ENCODE measurements around the gene ASAH2.
"Not testable (repeated sequence)": the region's sequence is repeated elsewhere in the genome, so short reads cannot be mapped to it uniquely, and the experiment has no call there.

DNA sequence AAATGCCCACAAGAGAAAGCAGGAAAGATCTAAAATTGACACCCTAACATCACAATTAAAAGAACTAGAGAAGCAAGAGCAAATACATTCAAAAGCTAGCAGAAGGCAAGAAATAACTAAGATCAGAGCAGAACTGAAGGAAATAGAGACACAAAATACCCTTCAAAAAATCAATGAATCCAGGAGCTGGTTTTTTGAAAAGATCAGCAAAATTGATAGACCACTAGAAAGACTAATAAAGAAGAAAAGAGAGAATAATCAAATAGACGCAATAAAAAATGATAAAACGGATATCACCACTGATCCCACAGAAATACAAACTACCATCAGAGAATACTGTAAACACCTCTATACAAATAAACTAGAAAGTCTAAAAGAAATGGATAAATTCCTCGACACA is 16.6 kb upstream of the ASAH2 start:
- TF ChIP-seq, protein P1, sequence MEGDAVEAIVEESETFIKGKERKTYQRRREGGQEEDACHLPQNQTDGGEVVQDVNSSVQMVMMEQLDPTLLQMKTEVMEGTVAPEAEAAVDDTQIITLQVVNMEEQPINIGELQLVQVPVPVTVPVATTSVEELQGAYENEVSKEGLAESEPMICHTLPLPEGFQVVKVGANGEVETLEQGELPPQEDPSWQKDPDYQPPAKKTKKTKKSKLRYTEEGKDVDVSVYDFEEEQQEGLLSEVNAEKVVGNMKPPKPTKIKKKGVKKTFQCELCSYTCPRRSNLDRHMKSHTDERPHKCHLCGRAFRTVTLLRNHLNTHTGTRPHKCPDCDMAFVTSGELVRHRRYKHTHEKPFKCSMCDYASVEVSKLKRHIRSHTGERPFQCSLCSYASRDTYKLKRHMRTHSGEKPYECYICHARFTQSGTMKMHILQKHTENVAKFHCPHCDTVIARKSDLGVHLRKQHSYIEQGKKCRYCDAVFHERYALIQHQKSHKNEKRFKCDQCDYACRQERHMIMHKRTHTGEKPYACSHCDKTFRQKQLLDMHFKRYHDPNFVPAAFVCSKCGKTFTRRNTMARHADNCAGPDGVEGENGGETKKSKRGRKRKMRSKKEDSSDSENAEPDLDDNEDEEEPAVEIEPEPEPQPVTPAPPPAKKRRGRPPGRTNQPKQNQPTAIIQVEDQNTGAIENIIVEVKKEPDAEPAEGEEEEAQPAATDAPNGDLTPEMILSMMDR (IDR thresholded peaks at IDR 0.05; ENCODE audit: poor library complexity, severe bottlenecking), result not testable (repeated sequence)
- not testable (repeated sequence) for TF ChIP-seq EZH2 (IDR thresholded peaks at IDR 0.05; ENCODE audit: borderline replicate concordance, insufficient read depth, low read length, poor library complexity, severe bottlenecking); EP300 (conservative IDR thresholded peaks at IDR 0.05; ENCODE audit: poor library complexity, severe bottlenecking); POLR2AphosphoS5 (IDR thresholded peaks at IDR 0.05); SMC3 (conservative IDR thresholded peaks at IDR 0.05; ENCODE audit: poor library complexity); TAF1 (IDR thresholded peaks at IDR 0.05; ENCODE audit: low read depth); RAD21 (conservative IDR thresholded peaks at IDR 0.05)
- TF ChIP-seq, protein P2, sequence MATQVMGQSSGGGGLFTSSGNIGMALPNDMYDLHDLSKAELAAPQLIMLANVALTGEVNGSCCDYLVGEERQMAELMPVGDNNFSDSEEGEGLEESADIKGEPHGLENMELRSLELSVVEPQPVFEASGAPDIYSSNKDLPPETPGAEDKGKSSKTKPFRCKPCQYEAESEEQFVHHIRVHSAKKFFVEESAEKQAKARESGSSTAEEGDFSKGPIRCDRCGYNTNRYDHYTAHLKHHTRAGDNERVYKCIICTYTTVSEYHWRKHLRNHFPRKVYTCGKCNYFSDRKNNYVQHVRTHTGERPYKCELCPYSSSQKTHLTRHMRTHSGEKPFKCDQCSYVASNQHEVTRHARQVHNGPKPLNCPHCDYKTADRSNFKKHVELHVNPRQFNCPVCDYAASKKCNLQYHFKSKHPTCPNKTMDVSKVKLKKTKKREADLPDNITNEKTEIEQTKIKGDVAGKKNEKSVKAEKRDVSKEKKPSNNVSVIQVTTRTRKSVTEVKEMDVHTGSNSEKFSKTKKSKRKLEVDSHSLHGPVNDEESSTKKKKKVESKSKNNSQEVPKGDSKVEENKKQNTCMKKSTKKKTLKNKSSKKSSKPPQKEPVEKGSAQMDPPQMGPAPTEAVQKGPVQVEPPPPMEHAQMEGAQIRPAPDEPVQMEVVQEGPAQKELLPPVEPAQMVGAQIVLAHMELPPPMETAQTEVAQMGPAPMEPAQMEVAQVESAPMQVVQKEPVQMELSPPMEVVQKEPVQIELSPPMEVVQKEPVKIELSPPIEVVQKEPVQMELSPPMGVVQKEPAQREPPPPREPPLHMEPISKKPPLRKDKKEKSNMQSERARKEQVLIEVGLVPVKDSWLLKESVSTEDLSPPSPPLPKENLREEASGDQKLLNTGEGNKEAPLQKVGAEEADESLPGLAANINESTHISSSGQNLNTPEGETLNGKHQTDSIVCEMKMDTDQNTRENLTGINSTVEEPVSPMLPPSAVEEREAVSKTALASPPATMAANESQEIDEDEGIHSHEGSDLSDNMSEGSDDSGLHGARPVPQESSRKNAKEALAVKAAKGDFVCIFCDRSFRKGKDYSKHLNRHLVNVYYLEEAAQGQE (IDR thresholded peaks at IDR 0.05; ENCODE audit: borderline replicate concordance), result not testable (repeated sequence)

Measured in neural cell (in vitro differentiated cells).